ENCODE measurements around the gene CELF4.

The CELF4 gene

DNA sequence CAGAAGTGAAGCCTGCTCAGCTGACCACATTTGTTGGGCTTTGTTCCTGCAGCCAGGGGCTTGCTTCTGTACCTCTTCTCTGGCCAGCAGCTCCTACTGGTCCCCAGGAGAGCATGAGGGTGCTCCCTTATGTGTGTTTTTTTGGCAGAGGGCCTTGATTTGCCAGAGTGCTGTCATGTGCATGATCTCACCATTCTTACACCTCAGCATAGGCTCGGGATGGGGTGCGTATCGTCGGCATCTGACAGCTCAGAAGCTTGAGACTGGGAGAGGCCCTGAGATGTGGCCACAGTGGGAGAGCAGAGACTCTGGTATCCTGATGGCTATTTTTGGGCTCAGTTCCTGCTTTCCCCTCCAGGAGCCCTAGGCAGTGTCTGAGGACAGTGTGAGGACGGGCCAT is 71.2 kb downstream of the CELF4 start:
- Histone ChIP-seq H3K9ac (ENCODE audit: low read length) (no peak overlapping the region), H4K20me1 (ENCODE audit: low read depth, low read length) (no peaks in the 10 kb centered on the region), H3K4me2 (ENCODE audit: low read depth, low read length, poor library complexity, severe bottlenecking) (no peak overlapping the region), H3K9me3 (ENCODE audit: insufficient read depth, low read length) (no peaks in the 10 kb centered on the region), H3K27ac (ENCODE audit: low read depth, low read length) (no peak overlapping the region), H3K36me3 (ENCODE audit: low read length) (no peaks in the 10 kb centered on the region), H3K79me2 (ENCODE audit: insufficient read depth, low read length) (no peaks in the 10 kb centered on the region), H3K9me2 (replicated peaks; ENCODE audit: insufficient read depth, low read length) (no peaks in the 10 kb centered on the region), H3K27me3 (ENCODE audit: low read length) (no peaks in the 10 kb centered on the region), H3K4me3 (ENCODE audit: insufficient read depth, low read length, poor library complexity, severe bottlenecking) (no peak overlapping the region), H3F3A (ENCODE audit: insufficient read depth) (no peaks in the 10 kb centered on the region), H2AFZ (ENCODE audit: low read depth, low read length, severe bottlenecking) (no peak overlapping the region)
- TF ChIP-seq, protein P1, sequence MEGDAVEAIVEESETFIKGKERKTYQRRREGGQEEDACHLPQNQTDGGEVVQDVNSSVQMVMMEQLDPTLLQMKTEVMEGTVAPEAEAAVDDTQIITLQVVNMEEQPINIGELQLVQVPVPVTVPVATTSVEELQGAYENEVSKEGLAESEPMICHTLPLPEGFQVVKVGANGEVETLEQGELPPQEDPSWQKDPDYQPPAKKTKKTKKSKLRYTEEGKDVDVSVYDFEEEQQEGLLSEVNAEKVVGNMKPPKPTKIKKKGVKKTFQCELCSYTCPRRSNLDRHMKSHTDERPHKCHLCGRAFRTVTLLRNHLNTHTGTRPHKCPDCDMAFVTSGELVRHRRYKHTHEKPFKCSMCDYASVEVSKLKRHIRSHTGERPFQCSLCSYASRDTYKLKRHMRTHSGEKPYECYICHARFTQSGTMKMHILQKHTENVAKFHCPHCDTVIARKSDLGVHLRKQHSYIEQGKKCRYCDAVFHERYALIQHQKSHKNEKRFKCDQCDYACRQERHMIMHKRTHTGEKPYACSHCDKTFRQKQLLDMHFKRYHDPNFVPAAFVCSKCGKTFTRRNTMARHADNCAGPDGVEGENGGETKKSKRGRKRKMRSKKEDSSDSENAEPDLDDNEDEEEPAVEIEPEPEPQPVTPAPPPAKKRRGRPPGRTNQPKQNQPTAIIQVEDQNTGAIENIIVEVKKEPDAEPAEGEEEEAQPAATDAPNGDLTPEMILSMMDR (IDR thresholded peaks at IDR 0.05; ENCODE audit: insufficient read depth, low read length, poor library complexity, severe bottlenecking), result no peak
- TF ChIP-seq EZH2phosphoT487 (conservative IDR thresholded peaks at IDR 0.05; ENCODE audit: low read length), result no peak

DNA sequence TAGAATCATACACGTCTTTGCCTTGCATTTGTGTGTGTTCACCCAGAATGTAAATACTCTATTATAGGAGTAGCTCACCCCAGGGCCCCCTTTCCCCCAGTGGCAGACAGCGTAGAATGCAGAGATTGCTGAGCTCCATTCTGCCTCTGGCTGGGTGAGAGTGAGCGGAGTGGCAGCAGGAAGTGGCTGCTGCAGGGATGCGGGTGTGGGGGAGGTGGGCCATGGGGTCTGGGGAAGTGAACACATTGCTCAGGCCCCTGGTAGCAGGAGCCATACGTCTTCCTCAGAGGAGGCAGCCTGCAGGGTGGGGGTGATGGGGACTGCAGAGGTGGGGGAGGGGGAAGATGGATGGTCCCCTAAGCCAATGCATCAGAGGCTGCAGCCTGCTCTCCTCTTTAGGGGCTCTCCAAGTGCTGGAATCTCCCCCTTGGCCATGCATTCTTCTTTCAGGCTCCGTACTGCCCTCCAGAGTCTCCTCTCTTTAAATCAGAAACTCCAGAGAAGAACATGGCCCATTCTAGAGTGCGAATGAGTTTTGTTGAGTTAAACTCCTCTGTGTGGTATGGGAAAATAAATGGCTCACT is 72.2 kb downstream of the CELF4 start:
- H3F3A ChIP-seq (ENCODE audit: insufficient read depth), result no peaks in the 10 kb centered on the region
- H3K36me3 ChIP-seq (ENCODE audit: low read length), result no peaks in the 10 kb centered on the region
- H3K27me3 ChIP-seq (ENCODE audit: low read length), result no peaks in the 10 kb centered on the region
- H2AFZ ChIP-seq (ENCODE audit: low read depth, low read length, severe bottlenecking), result no peak overlapping the region
- no peaks in the 10 kb centered on the region for H3K9me3 ChIP-seq (ENCODE audit: insufficient read depth, low read length)
- H3K9ac ChIP-seq (ENCODE audit: low read length), result no peak overlapping the region
- H3K27ac ChIP-seq (ENCODE audit: low read depth, low read length), result no peak overlapping the region
- H3K4me2 ChIP-seq (ENCODE audit: low read depth, low read length, poor library complexity, severe bottlenecking), result no peak overlapping the region
- H4K20me1 ChIP-seq (ENCODE audit: low read depth, low read length), result no peaks in the 10 kb centered on the region
- no peaks in the 10 kb centered on the region for H3K79me2 ChIP-seq (ENCODE audit: insufficient read depth, low read length)
- TF ChIP-seq, protein P1 (IDR thresholded peaks at IDR 0.05; ENCODE audit: insufficient read depth, low read length, poor library complexity, severe bottlenecking), result no peak
- TF ChIP-seq EZH2phosphoT487 (conservative IDR thresholded peaks at IDR 0.05; ENCODE audit: low read length), result no peak
- H3K4me3 ChIP-seq (ENCODE audit: insufficient read depth, low read length, poor library complexity, severe bottlenecking), result no peak overlapping the region
- no peaks in the 10 kb centered on the region for H3K9me2 ChIP-seq (replicated peaks; ENCODE audit: insufficient read depth, low read length)

DNA sequence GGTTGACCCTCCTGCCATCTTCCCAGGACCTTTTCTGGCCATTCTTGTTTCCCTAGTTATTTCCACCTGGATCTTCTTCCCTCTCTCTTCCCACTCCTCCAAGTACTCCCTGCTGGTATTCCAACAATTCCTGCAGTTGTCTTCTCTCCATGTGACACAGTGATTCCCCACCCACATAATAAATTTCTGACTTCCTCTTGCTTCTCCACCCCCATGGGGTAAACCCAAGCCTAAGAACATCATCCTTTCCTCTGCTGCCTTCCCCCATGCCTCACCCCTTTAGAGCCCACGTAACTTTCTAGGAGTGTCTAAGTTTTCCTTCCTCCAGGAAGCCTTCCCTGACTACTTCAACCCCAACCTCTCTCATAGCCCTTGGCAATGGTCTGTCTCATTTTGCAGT is 72.6 kb downstream of the CELF4 start:
- H4K20me1 ChIP-seq (ENCODE audit: low read depth, low read length), result no peaks in the 10 kb centered on the region
- TF ChIP-seq EZH2phosphoT487 (conservative IDR thresholded peaks at IDR 0.05; ENCODE audit: low read length), result no peak
- TF ChIP-seq, protein P1 (IDR thresholded peaks at IDR 0.05; ENCODE audit: insufficient read depth, low read length, poor library complexity, severe bottlenecking), result no peak

More for the DNA sequence above, 72.6 kb downstream of the CELF4 start:
- no peak overlapping the region for H3K27ac ChIP-seq (ENCODE audit: low read depth, low read length)
- no peak overlapping the region for H2AFZ ChIP-seq (ENCODE audit: low read depth, low read length, severe bottlenecking)
- H3K4me3 ChIP-seq (ENCODE audit: insufficient read depth, low read length, poor library complexity, severe bottlenecking), result no peak overlapping the region
- no peaks in the 10 kb centered on the region for H3F3A ChIP-seq (ENCODE audit: insufficient read depth)
- H3K9me3 ChIP-seq (ENCODE audit: insufficient read depth, low read length), result no peaks in the 10 kb centered on the region
- H3K4me2 ChIP-seq (ENCODE audit: low read depth, low read length, poor library complexity, severe bottlenecking), result no peak overlapping the region
- no peaks in the 10 kb centered on the region for H3K36me3 ChIP-seq (ENCODE audit: low read length)
- no peaks in the 10 kb centered on the region for H3K27me3 ChIP-seq (ENCODE audit: low read length)
- no peak overlapping the region for H3K9ac ChIP-seq (ENCODE audit: low read length)
- H3K79me2 ChIP-seq (ENCODE audit: insufficient read depth, low read length), result no peaks in the 10 kb centered on the region
- no peaks in the 10 kb centered on the region for H3K9me2 ChIP-seq (replicated peaks; ENCODE audit: insufficient read depth, low read length)
